ENCODE results near the gene WDR77.

Gene WDR77

GRCh38 chr1:111448918-111449702 lies at the start of gene WDR77, which contains the start of gene ATP5PB:
Gene WDR77, minus strand, starts transcription at chr1:111449256. Its CDS starts 87 bp downstream, at chr1:111449169.
Gene ATP5PB, plus strand, starts transcription at chr1:111449464. Its CDS starts 78 bp downstream, at chr1:111449542.
- DNase-seq: peak; percentile 100

- DNase-seq: no peak
Observed at GRCh38 chr1:111497592-111497991, 48.5 kb upstream of the WDR77 start.

- no peak for DNase-seq
Observed at GRCh38 chr1:111496398-111496797, 47.3 kb upstream of the WDR77 start.

GRCh38 chr1:111491070-111491469 lies 42.0 kb upstream of the WDR77 start:
- no peak for DNase-seq

GRCh38 chr1:111490220-111490619 lies 41.2 kb upstream of the WDR77 start:
- DNase-seq: no peak

GRCh38 chr1:111489604-111490003 lies 40.5 kb upstream of the WDR77 start:
- DNase-seq: no peak

GRCh38 chr1:111488669-111489068 lies 39.6 kb upstream of the WDR77 start:
- DNase-seq: no peak

GRCh38 chr1:111487133-111487532 lies 38.1 kb upstream of the WDR77 start:
- no peak for DNase-seq

GRCh38 chr1:111486431-111486830 lies 37.4 kb upstream of the WDR77 start:
- DNase-seq: no peak

GRCh38 chr1:111484391-111485026 lies 35.5 kb upstream of the WDR77 start:
- no peak for DNase-seq

- DNase-seq: no peak
Observed at GRCh38 chr1:111483876-111484275, 34.8 kb upstream of the WDR77 start.

- no peak for DNase-seq
Observed at GRCh38 chr1:111483166-111483565, 34.1 kb upstream of the WDR77 start.

- DNase-seq: peak; percentile 83
Observed at GRCh38 chr1:111481387-111482221, 32.5 kb upstream of the WDR77 start.

- no peak for DNase-seq
Observed at GRCh38 chr1:111480674-111481073, 31.6 kb upstream of the WDR77 start.

GRCh38 chr1:111476761-111477309 lies 27.8 kb upstream of the WDR77 start:
- DNase-seq: no peak

GRCh38 chr1:111476214-111476613 lies 27.2 kb upstream of the WDR77 start:
- DNase-seq: no peak

- DNase-seq: no peak
Observed at GRCh38 chr1:111475701-111476100, 26.6 kb upstream of the WDR77 start.

GRCh38 chr1:111474521-111474920 lies 25.5 kb upstream of the WDR77 start:
- DNase-seq: no peak

- no peak for DNase-seq
Observed at GRCh38 chr1:111474106-111474505, 25.1 kb upstream of the WDR77 start.

GRCh38 chr1:111471538-111471937 lies 22.5 kb upstream of the WDR77 start:
- DNase-seq: no peak

GRCh38 chr1:111471012-111471411 lies 22.0 kb upstream of the WDR77 start:
- DNase-seq: no peak

GRCh38 chr1:111470596-111470995 lies 21.5 kb upstream of the WDR77 start:
- no peak for DNase-seq

GRCh38 chr1:111469539-111469938 lies 20.5 kb upstream of the WDR77 start:
- no peak for DNase-seq

Measured in DMS53 (cell line).